Colonic mucosa (tissue), 4 donors: ENCODE results near the gene RNU11. TPM values are rescaled to one million over a fixed set of nuclear protein-coding genes. Genes with fewer than 3 reads are reported as not detected.
"Not testable (repeated sequence)": the region's sequence is repeated elsewhere in the genome, so short reads cannot be mapped to it uniquely, and the experiment has no call there.

Source experiments
- DNase-seq: peaks from one replicate; pipeline ENCODE4 v3.0.0-alpha.2; 2020
- H3K27ac ChIP-seq: fragments of 200-600 bp; one replicate; pipeline ENCODE4 v1.8.0; 2021
- H3K27me3 ChIP-seq: fragments of 200-600 bp; one replicate; pipeline ENCODE4 v1.8.0; 2021
- H3K36me3 ChIP-seq: fragments of 200-600 bp; one replicate; pipeline ENCODE4 v1.8.0; 2021
- H3K4me1 ChIP-seq: fragments of 200-600 bp; one replicate; pipeline ENCODE4 v1.8.0; 2021; ENCODE audit warnings: mild to moderate bottlenecking
- H3K4me3 ChIP-seq: fragments of 200-600 bp; one replicate; pipeline ENCODE4 v1.8.0; 2021
- H3K9ac ChIP-seq, 2 donors: one replicate each; pipeline ENCODE4 v1.7.0; 2013; ENCODE audit warnings: control low read depth in 2 of 2, low read depth in 2 of 2, low read length in 2 of 2
- H3K9me3 ChIP-seq: fragments of 200-600 bp; one replicate; pipeline ENCODE4 v1.8.0; 2021
- CTCF ChIP-seq: fragments of 200-600 bp; IDR thresholded peaks from one replicate; pipeline ENCODE4 v1.8.0; 2022; ENCODE audit warnings: antibody characterized with exemption, mild to moderate bottlenecking
- intact Hi-C: fragments of 100-400 bp; cut with DNase I; formaldehyde crosslinking; loops from one replicate; pipeline ENCODE4 v1.14.1; 2022
- total RNA-seq, 2 donors: library from RNA; stranded (reverse); fragmentation: NEBNext Ultra II Directional in 1 of 2; extraction: Animal tissue kit (Norgen Biotek cat#: 25700) in 1 of 2; gene quantifications; one replicate each; pipeline ENCODE4 v1.2.1, GENCODE V29; 2021
- donor health status: healthy.
- donor health status: DM: no; HTN: no; CAD: no.
- donor health status: DM: no; HTN: no; CAD: no.

Gene RNU11
- total RNA-seq, 2 donors from 2014 or later = not detected

- H3K4me3 ChIP-seq = no peak overlapping the region
- no peak overlapping the region for H3K27ac ChIP-seq
- no peak for TF ChIP-seq CTCF
- no peaks in the 10 kb centered on the region for H3K4me1 ChIP-seq
- no peak overlapping the region for H3K9ac ChIP-seq
- intact Hi-C loops = no loop called here
- no peak for DNase-seq
- H3K27me3 ChIP-seq = no peaks in the 10 kb centered on the region
- H3K36me3 ChIP-seq = no peaks in the 10 kb centered on the region
- no peaks in the 10 kb centered on the region for H3K9me3 ChIP-seq
Measured at GRCh38 chr1:28680151-28680550, 31.8 kb downstream of the RNU11 start.

- no peak overlapping the region for H3K9ac ChIP-seq
- DNase-seq = no peak
- no peak overlapping the region for H3K4me3 ChIP-seq
- H3K36me3 ChIP-seq = no peaks in the 10 kb centered on the region
- H3K9me3 ChIP-seq = no peaks in the 10 kb centered on the region
- no peaks in the 10 kb centered on the region for H3K4me1 ChIP-seq
- intact Hi-C loops = no loop called here
- no peak for TF ChIP-seq CTCF
- no peaks in the 10 kb centered on the region for H3K27me3 ChIP-seq
- no peak overlapping the region for H3K27ac ChIP-seq
Measured at GRCh38 chr1:28682840-28683239, 34.4 kb downstream of the RNU11 start.

GRCh38 chr1:28684937-28685336 lies 36.5 kb downstream of the RNU11 start:
- H3K27ac ChIP-seq = no peak overlapping the region
- no peak overlapping the region for H3K4me3 ChIP-seq
- no peaks in the 10 kb centered on the region for H3K36me3 ChIP-seq
- no peaks in the 10 kb centered on the region for H3K27me3 ChIP-seq
- TF ChIP-seq CTCF = no peak
- DNase-seq = no peak
- no peak overlapping the region for H3K9ac ChIP-seq
- intact Hi-C loops = no loop called here
- no peaks in the 10 kb centered on the region for H3K9me3 ChIP-seq
- no peaks in the 10 kb centered on the region for H3K4me1 ChIP-seq

- H3K9me3 ChIP-seq, DNase-seq, H3K4me3 ChIP-seq, H3K27me3 ChIP-seq, intact Hi-C loops, H3K4me1 ChIP-seq, H3K9ac ChIP-seq, H3K27ac ChIP-seq, H3K36me3 ChIP-seq: not testable (repeated sequence)
Measured at GRCh38 chr1:28691627-28692026, 43.2 kb downstream of the RNU11 start.

Other genes with a start within 250 kb of the RNU11 start
- gene RCC1, start 142.6 kb upstream of the RNU11 start, total RNA-seq = 100 to 1,000 TPM in 1 of 2 donors, 10 to 100 TPM in 1; 29.9 to 101 TPM
- gene TRNAU1AP, start 95.5 kb upstream of the RNU11 start, total RNA-seq = 10 to 100 TPM; 22.1 to 28.6 TPM
- gene RAB42, start 56.3 kb upstream of the RNU11 start, total RNA-seq = 1 to 10 TPM in 1 of 2 donors, under 1 TPM in 1; 0.99 to 2.3 TPM
- 10 to 100 TPM; 14.5 to 16.9 TPM for gene TAF12, start 5.5 kb upstream of the RNU11 start, total RNA-seq
- gene GMEB1, start 20.2 kb downstream of the RNU11 start, total RNA-seq = 10 to 100 TPM; 14.0 to 14.9 TPM
- gene YTHDF2, start 88.3 kb downstream of the RNU11 start, total RNA-seq = 10 to 100 TPM; 59.0 to 71.7 TPM
- under 1 TPM; 0.12 to 0.16 TPM for gene OPRD1, start 163.6 kb downstream of the RNU11 start, total RNA-seq